Right kidney (tissue), 9 donors: ENCODE data around the gene EVX1.

Source experiments
- DNase-seq: peaks from one replicate; pipeline ENCODE4 v3.0.0-alpha.2; 2016
- long read RNA-seq, 8 donors: transcript quantifications; one replicate each; lab custom pipeline, GENCODE V29; 2026

Gene EVX1
- long read RNA-seq, donor 1, partial matches to known transcripts, result 0 of 1 reads
- long read RNA-seq, donor 1, other reads (novel, unspliced or antisense), result 0 of 1 reads
- long read RNA-seq, donor 2, result 0 reads
- long read RNA-seq, donor 3, result 0 reads
- long read RNA-seq, donor 4, result 0 reads
- long read RNA-seq, donor 5, result 0 reads
- long read RNA-seq, donor 6, result 0 reads
- long read RNA-seq, donor 7, result 0 reads
- long read RNA-seq, donor 8, result 0 reads

- peak; percentile 69 for DNase-seq
Measured at GRCh38 chr7:27242555-27243339, at the start of gene EVX1. EVX1 (plus strand) TSS chr7:27242802; CDS start chr7:27243031, 229 bp downstream.

GRCh38 chr7:27193335-27194001 lies 49.1 kb upstream of the EVX1 start:
- peak; percentile 76 for DNase-seq

GRCh38 chr7:27194002-27194352 lies 48.6 kb upstream of the EVX1 start:
- no peak for DNase-seq

GRCh38 chr7:27194686-27195379 lies 47.8 kb upstream of the EVX1 start:
- peak; percentile 44 for DNase-seq

GRCh38 chr7:27196287-27196767 lies 46.3 kb upstream of the EVX1 start:
- peak; percentile 74 for DNase-seq

GRCh38 chr7:27197137-27198042 lies 45.2 kb upstream of the EVX1 start:
- peak; percentile 63 for DNase-seq

- peak; percentile 76 for DNase-seq
Measured at GRCh38 chr7:27198138-27198841, 44.3 kb upstream of the EVX1 start.

GRCh38 chr7:27198871-27199801 lies 43.5 kb upstream of the EVX1 start:
- peak; percentile 84 for DNase-seq

GRCh38 chr7:27199849-27200760 lies 42.5 kb upstream of the EVX1 start, which contains the start of gene HOXA13:
HOXA13 (minus strand) TSS chr7:27200091; CDS start chr7:27200077, 14 bp downstream.
- peak; percentile 76 for DNase-seq

- DNase-seq, result peak; percentile 50
Measured at GRCh38 chr7:27200761-27201579, 41.6 kb upstream of the EVX1 start.

- DNase-seq, result no peak
Measured at GRCh38 chr7:27201580-27202017, 41.0 kb upstream of the EVX1 start.

GRCh38 chr7:27202018-27202861 lies 40.4 kb upstream of the EVX1 start:
- peak; percentile 82 for DNase-seq

- no peak for DNase-seq
Measured at GRCh38 chr7:27202862-27203134, 39.8 kb upstream of the EVX1 start.

GRCh38 chr7:27203365-27203953 lies 39.1 kb upstream of the EVX1 start:
- peak; percentile 55 for DNase-seq

GRCh38 chr7:27203964-27204594 lies 38.5 kb upstream of the EVX1 start:
- DNase-seq, result peak; percentile 43

GRCh38 chr7:27204851-27205322 lies 37.7 kb upstream of the EVX1 start:
- DNase-seq, result peak; percentile 79
